PC-9 (cell line): Measurements from ENCODE around the gene CASQ1.

Experiments
- CTCF ChIP-seq: fragments of 200-600 bp; sonication (generic); conservative IDR thresholded peaks from 2 replicates; pipeline ENCODE4 v1.6.1; 2017; ENCODE audit warnings: mixed run types, antibody characterized with exemption, mild to moderate bottlenecking, moderate library complexity
- EZH2 ChIP-seq: fragments of 200-600 bp; sonication (generic); IDR thresholded peaks from 2 replicates; pipeline ENCODE4 v1.8.0; 2017; ENCODE audit warnings: antibody characterized with exemption, low read depth

GRCh38 chr1:160205242-160206035 is 15.1 kb downstream of the CASQ1 start, which contains the start of gene PEA15:
- TF ChIP-seq CTCF (no peak), EZH2 (no peak)
